ENCODE data around the gene ARFGAP1. TPM values are rescaled to one million over a fixed set of nuclear protein-coding genes. Genes with fewer than 3 reads are reported as not detected.
A peak's percentile ranks its signal among the peaks of the same experiment; 100 is the strongest.

Gene ARFGAP1
- total RNA-seq, 1 experiment from 2014 or later = 207 TPM

GRCh38 chr20:63290677-63291472 is 18.3 kb downstream of the ARFGAP1 start:
- no peaks in the 10 kb centered on the region for H3K9me3 Mint-ChIP-seq
- H3K36me3 Mint-ChIP-seq = peaks cover 8% of the 10 kb centered on the region
- no peak overlapping the region for H3K27ac Mint-ChIP-seq
- no peak overlapping the region for H3K4me3 Mint-ChIP-seq
- DNase-seq (ENCODE audit: low spot score) = peak; percentile 86
- H3K4me1 Mint-ChIP-seq = peaks cover 15% of the 10 kb centered on the region
- ChIA-PET POLR2A (interaction anchor here (0.7 to 1.0 kb wide), 3 partner anchors 19 to 311 kb away, joined by 3 read pairs; no protein-coding TSS in a partner anchor), CTCF (interaction anchor here (0.5 to 8.1 kb wide), 20 partner anchors 10 to 205 kb away, joined by 3 to 79 read pairs (median 4); partner anchors contain the start of genes ARFGAP1 and NKAIN4)
- H3K27me3 Mint-ChIP-seq (ENCODE audit: low read depth) = peaks cover 5% of the 10 kb centered on the region
- peak; percentile 80 for ATAC-seq
- no peak for TF ChIP-seq NFE2L1 (CRISPR knock-in tag; IDR thresholded peaks at IDR 0.05)
- no peak for TF ChIP-seq ETV6 (CRISPR knock-in tag; IDR thresholded peaks at IDR 0.05)
- no peak for TF ChIP-seq PRDM15 (CRISPR knock-in tag; IDR thresholded peaks at IDR 0.05)
- 0 out of 2 replicates have a peak, but pooled peaks have one; percentile 35 for TF ChIP-seq TP53 (CRISPR knock-in tag; IDR thresholded peaks at IDR 0.05)
- no peak for TF ChIP-seq NFATC4 (CRISPR knock-in tag; IDR thresholded peaks at IDR 0.05)
- TF ChIP-seq IRF2 (CRISPR knock-in tag; IDR thresholded peaks at IDR 0.05; ENCODE audit: borderline replicate concordance, low read depth) = no peak
- TF ChIP-seq ZNF317 (CRISPR knock-in tag; IDR thresholded peaks at IDR 0.05; ENCODE audit: borderline replicate concordance, low read depth) = no peak
- TF ChIP-seq ESRRA (CRISPR knock-in tag; IDR thresholded peaks at IDR 0.05; ENCODE audit: borderline replicate concordance) = no peak
- no peak for TF ChIP-seq GABPB1 (CRISPR knock-in tag; IDR thresholded peaks at IDR 0.05)
- no peak for TF ChIP-seq FOXP4 (CRISPR knock-in tag; IDR thresholded peaks at IDR 0.05)
- TF ChIP-seq PREB (CRISPR knock-in tag; IDR thresholded peaks at IDR 0.05; ENCODE audit: borderline replicate concordance) = 0 out of 2 replicates have a peak, but pooled peaks have one; percentile 20
- TF ChIP-seq ATF6 (CRISPR knock-in tag; IDR thresholded peaks at IDR 0.05) = no peak
- TF ChIP-seq E2F5 (CRISPR knock-in tag; IDR thresholded peaks at IDR 0.05) = no peak
- no peak for TF ChIP-seq ZNF263 (CRISPR knock-in tag; IDR thresholded peaks at IDR 0.05; ENCODE audit: low read depth)
- no peak for TF ChIP-seq ZNF512 (CRISPR knock-in tag; IDR thresholded peaks at IDR 0.05; ENCODE audit: borderline replicate concordance)
- no peak for TF ChIP-seq OVOL2 (CRISPR knock-in tag; IDR thresholded peaks at IDR 0.05; ENCODE audit: borderline replicate concordance)
- peak; percentile 40; the same call in 1 of the 2 replicates for TF ChIP-seq FOXP1 (CRISPR knock-in tag; IDR thresholded peaks at IDR 0.05; ENCODE audit: borderline replicate concordance)
- no peak for TF ChIP-seq STAT6 (CRISPR knock-in tag; conservative IDR thresholded peaks at IDR 0.05; ENCODE audit: low read depth)
- TF ChIP-seq MYBL2 (CRISPR knock-in tag; IDR thresholded peaks at IDR 0.05) = no peak
- no peak for TF ChIP-seq SMAD4 (CRISPR knock-in tag; IDR thresholded peaks at IDR 0.05)
- peak; percentile 63 for TF ChIP-seq USF1 (CRISPR knock-in tag; IDR thresholded peaks at IDR 0.05)
